Neural cell (in vitro differentiated cells): Measurements from ENCODE around the gene MRRF. TPM values are rescaled to one million over a fixed set of nuclear protein-coding genes. Genes with fewer than 3 reads are reported as not detected.

ENCODE experiments used
- H2AFZ ChIP-seq: fragments of 200-600, 300-800 bp; sonication (generic), shearing (Covaris generic); 2 replicates; pipeline ENCODE4 v1.6.0; 2014; ENCODE audit warnings: low read depth, mild to moderate bottlenecking, antibody characterized with exemption, low read length, moderate library complexity
- H3F3A ChIP-seq: fragments of 200-600 bp; shearing (Covaris generic); 2 replicates; pipeline ENCODE4 v1.6.1; 2016; ENCODE audit warnings: mild to moderate bottlenecking, moderate library complexity, mixed read lengths, antibody characterized with exemption, low read length; ENCODE audit not compliant: insufficient read depth, poor library complexity, severe bottlenecking
- H3K27ac ChIP-seq: fragments of 200-600, 300-800 bp; sonication (generic), shearing (Covaris generic); 2 replicates; pipeline ENCODE4 v1.5.1; 2014; ENCODE audit warnings: mild to moderate bottlenecking, low read length, moderate library complexity
- H3K27me3 ChIP-seq: fragments of 300-800, 200-600 bp; sonication (generic), shearing (Covaris generic); 2 replicates; pipeline ENCODE4 v1.6.0; 2014; ENCODE audit warnings: mild to moderate bottlenecking, low read depth, low read length, moderate library complexity; ENCODE audit not compliant: insufficient read depth
- H3K36me3 ChIP-seq: fragments of 300-800, 200-600 bp; sonication (generic), shearing (Covaris generic); 2 replicates; pipeline ENCODE4 v1.5.1; 2014; ENCODE audit warnings: mild to moderate bottlenecking, antibody characterized with exemption, low read length, moderate library complexity; ENCODE audit not compliant: insufficient read depth
- H3K4me2 ChIP-seq: fragments of 300-800, 200-600 bp; sonication (generic), shearing (Covaris generic); 2 replicates; pipeline ENCODE4 v1.6.0; 2014; ENCODE audit warnings: mild to moderate bottlenecking, low read length
- H3K4me3 ChIP-seq: fragments of 300-800, 200-600 bp; sonication (generic), shearing (Covaris generic); 2 replicates; pipeline ENCODE4 v1.5.1; 2014; ENCODE audit warnings: mild to moderate bottlenecking, low read length, moderate library complexity
- H3K79me2 ChIP-seq: fragments of 200-600 bp; shearing (Covaris generic); replicated peaks from 2 replicates; pipeline ENCODE4 v1.6.0; 2014; ENCODE audit warnings: mild to moderate bottlenecking, low read length, moderate library complexity; ENCODE audit not compliant: insufficient read depth
- H3K9ac ChIP-seq: fragments of 300-800, 200-600 bp; sonication (generic), shearing (Covaris generic); 2 replicates; pipeline ENCODE4 v1.6.1; 2016; ENCODE audit warnings: mild to moderate bottlenecking, low read length, mixed read lengths
- H3K9me2 ChIP-seq: fragments of 200-600 bp; shearing (Covaris generic); 2 replicates; pipeline ENCODE4 v1.6.1; 2016; ENCODE audit warnings: mild to moderate bottlenecking, low read length, mixed read lengths; ENCODE audit not compliant: insufficient read depth
- H3K9me3 ChIP-seq: fragments of 200-600, 300-800 bp; sonication (generic), shearing (Covaris generic); 2 replicates; pipeline ENCODE4 v1.6.1; 2016; ENCODE audit warnings: mild to moderate bottlenecking, mixed run types, low read length, moderate library complexity, mixed read lengths
- H4K20me1 ChIP-seq: fragments of 200-600 bp; shearing (Covaris generic); 2 replicates; pipeline ENCODE4 v1.6.1; 2016; ENCODE audit warnings: mild to moderate bottlenecking, mixed run types; ENCODE audit not compliant: insufficient read depth
- EP300 ChIP-seq: fragments of 450-650 bp; conservative IDR thresholded peaks from 2 replicates; pipeline ENCODE4 v1.6.1; 2014; ENCODE audit warnings: antibody characterized with exemption, mild to moderate bottlenecking, moderate library complexity; ENCODE audit not compliant: poor library complexity, severe bottlenecking
- EZH2 ChIP-seq: fragments of 200-600, 300-800 bp; shearing (Covaris generic), sonication (generic); IDR thresholded peaks from 2 replicates; pipeline ENCODE4 v1.6.1; 2014; ENCODE audit warnings: antibody characterized with exemption, low read length, borderline replicate concordance, mild to moderate bottlenecking; ENCODE audit not compliant: insufficient read depth, poor library complexity, severe bottlenecking
- MXI1 ChIP-seq: fragments of 450-650 bp; conservative IDR thresholded peaks from 2 replicates; pipeline ENCODE4 v1.6.1; 2014; ENCODE audit warnings: antibody characterized with exemption, mild to moderate bottlenecking; ENCODE audit not compliant: poor library complexity, severe bottlenecking
- POLR2AphosphoS5 ChIP-seq: IDR thresholded peaks from 2 replicates; pipeline ENCODE4 v1.6.1; 2012
- RAD21 ChIP-seq: fragments of 450-650 bp; conservative IDR thresholded peaks from 2 replicates; pipeline ENCODE4 v1.6.1; 2014; ENCODE audit warnings: antibody characterized with exemption, mild to moderate bottlenecking, moderate library complexity
- SMC3 ChIP-seq: fragments of 450-650 bp; conservative IDR thresholded peaks from 2 replicates; pipeline ENCODE4 v1.6.1; 2014; ENCODE audit warnings: antibody characterized with exemption, mild to moderate bottlenecking, moderate library complexity; ENCODE audit not compliant: poor library complexity
- TAF1 ChIP-seq: IDR thresholded peaks from 2 replicates; pipeline ENCODE4 v1.6.1; 2012; ENCODE audit warnings: low read depth
- polyA plus RNA-seq: library from polyadenylated mRNA; depleted of rRNA; stranded (reverse); fragments of >200 nt; gene quantifications from 2 replicates; pipeline ENCODE4 v1.2.3, GENCODE V29; 2014
- TF ChIP-seq, protein P1 (sequence below): fragments of 450-650 bp; IDR thresholded peaks from 2 replicates; pipeline ENCODE4 v1.5.1; 2014; ENCODE audit warnings: antibody characterized with exemption, mild to moderate bottlenecking, moderate library complexity; ENCODE audit not compliant: poor library complexity, severe bottlenecking
- TF ChIP-seq, protein P2 (sequence below): IDR thresholded peaks from 2 replicates; pipeline ENCODE4 v1.6.1; 2012; ENCODE audit warnings: borderline replicate concordance

Gene MRRF
- polyA plus RNA-seq, 1 donor from 2014 or later: 40.7 TPM

DNA sequence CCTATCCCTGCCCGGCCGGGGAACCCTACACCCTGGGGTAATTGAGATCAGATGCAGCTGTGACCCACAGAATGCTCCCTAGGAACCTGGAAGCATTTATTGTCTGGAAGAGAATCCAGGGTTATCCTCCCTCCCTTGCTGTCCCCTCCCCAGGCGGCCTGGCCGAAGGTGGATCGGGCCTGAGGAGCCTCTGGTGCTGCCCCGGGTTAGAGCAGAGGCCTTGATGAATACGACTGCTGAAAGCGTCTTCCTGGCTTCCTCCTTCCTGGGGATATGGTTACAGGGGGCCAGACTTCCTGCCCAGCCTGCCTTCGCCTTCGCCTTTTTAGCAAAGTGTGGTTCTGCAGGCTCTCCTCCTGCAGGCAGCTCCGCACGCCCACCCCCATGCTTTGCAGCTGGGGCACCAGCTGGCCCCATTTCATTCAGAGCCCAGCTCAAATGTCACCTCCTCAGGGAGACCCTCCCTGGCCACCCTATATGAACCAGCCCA, 83.7 kb downstream of the MRRF start:
- no peaks in the 10 kb centered on the region for H3K9me3 ChIP-seq
- H3K9ac ChIP-seq: no peak overlapping the region
- no peaks in the 10 kb centered on the region for H3K79me2 ChIP-seq
- H2AFZ ChIP-seq: no peak overlapping the region
- no peaks in the 10 kb centered on the region for H3K36me3 ChIP-seq
- no peaks in the 10 kb centered on the region for H4K20me1 ChIP-seq
- TF ChIP-seq MXI1 (no peak), POLR2AphosphoS5 (no peak), TAF1 (no peak), SMC3 (no peak), RAD21 (no peak), EZH2 (no peak), EP300 (no peak)
- TF ChIP-seq, protein P1, sequence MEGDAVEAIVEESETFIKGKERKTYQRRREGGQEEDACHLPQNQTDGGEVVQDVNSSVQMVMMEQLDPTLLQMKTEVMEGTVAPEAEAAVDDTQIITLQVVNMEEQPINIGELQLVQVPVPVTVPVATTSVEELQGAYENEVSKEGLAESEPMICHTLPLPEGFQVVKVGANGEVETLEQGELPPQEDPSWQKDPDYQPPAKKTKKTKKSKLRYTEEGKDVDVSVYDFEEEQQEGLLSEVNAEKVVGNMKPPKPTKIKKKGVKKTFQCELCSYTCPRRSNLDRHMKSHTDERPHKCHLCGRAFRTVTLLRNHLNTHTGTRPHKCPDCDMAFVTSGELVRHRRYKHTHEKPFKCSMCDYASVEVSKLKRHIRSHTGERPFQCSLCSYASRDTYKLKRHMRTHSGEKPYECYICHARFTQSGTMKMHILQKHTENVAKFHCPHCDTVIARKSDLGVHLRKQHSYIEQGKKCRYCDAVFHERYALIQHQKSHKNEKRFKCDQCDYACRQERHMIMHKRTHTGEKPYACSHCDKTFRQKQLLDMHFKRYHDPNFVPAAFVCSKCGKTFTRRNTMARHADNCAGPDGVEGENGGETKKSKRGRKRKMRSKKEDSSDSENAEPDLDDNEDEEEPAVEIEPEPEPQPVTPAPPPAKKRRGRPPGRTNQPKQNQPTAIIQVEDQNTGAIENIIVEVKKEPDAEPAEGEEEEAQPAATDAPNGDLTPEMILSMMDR: no peak
- TF ChIP-seq, protein P2, sequence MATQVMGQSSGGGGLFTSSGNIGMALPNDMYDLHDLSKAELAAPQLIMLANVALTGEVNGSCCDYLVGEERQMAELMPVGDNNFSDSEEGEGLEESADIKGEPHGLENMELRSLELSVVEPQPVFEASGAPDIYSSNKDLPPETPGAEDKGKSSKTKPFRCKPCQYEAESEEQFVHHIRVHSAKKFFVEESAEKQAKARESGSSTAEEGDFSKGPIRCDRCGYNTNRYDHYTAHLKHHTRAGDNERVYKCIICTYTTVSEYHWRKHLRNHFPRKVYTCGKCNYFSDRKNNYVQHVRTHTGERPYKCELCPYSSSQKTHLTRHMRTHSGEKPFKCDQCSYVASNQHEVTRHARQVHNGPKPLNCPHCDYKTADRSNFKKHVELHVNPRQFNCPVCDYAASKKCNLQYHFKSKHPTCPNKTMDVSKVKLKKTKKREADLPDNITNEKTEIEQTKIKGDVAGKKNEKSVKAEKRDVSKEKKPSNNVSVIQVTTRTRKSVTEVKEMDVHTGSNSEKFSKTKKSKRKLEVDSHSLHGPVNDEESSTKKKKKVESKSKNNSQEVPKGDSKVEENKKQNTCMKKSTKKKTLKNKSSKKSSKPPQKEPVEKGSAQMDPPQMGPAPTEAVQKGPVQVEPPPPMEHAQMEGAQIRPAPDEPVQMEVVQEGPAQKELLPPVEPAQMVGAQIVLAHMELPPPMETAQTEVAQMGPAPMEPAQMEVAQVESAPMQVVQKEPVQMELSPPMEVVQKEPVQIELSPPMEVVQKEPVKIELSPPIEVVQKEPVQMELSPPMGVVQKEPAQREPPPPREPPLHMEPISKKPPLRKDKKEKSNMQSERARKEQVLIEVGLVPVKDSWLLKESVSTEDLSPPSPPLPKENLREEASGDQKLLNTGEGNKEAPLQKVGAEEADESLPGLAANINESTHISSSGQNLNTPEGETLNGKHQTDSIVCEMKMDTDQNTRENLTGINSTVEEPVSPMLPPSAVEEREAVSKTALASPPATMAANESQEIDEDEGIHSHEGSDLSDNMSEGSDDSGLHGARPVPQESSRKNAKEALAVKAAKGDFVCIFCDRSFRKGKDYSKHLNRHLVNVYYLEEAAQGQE: no peak
- H3K4me2 ChIP-seq: no peak overlapping the region
- no peaks in the 10 kb centered on the region for H3K9me2 ChIP-seq
- no peak overlapping the region for H3K27ac ChIP-seq
- no peak overlapping the region for H3K4me3 ChIP-seq
- H3K27me3 ChIP-seq: peaks cover 56% of the 10 kb centered on the region
- no peaks in the 10 kb centered on the region for H3F3A ChIP-seq

DNA sequence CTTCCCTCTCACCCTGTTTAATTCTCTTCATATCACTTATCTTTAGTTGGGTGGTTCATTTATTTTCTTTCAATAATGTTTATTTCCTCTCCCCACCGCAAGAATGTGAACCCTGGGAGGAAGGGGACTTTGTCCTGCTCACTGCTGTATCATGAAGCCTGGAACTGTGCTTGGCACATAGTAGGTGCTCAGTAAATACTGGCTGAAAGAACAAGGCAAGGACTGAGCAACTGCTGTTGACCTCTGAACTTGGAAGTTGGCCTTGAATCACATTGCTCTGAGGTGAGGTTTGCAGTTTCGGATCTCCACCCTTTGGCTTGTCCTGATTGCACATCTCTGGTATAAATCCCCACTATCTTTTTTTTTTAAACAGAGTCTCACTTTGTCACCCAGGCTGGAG, 84.1 kb downstream of the MRRF start:
- Histone ChIP-seq H3K4me3 (no peak overlapping the region), H3K9ac (no peak overlapping the region), H4K20me1 (no peaks in the 10 kb centered on the region), H3K27me3 (peaks cover 56% of the 10 kb centered on the region), H3K4me2 (no peak overlapping the region), H3K27ac (no peak overlapping the region), H2AFZ (no peak overlapping the region), H3K9me2 (no peaks in the 10 kb centered on the region), H3K36me3 (no peaks in the 10 kb centered on the region), H3K9me3 (no peaks in the 10 kb centered on the region), H3K79me2 (no peaks in the 10 kb centered on the region), H3F3A (no peaks in the 10 kb centered on the region)
- TF ChIP-seq, protein P1: no peak
